Hematopoietic multipotent progenitor cell treated with erythropoietin and hydrocortisone succinate and interleukin-3 and kit ligand, for 15 days (in vitro differentiated cells): ENCODE data around the gene MCAT.

Source experiments
- DNase-seq: peaks from one replicate; pipeline ENCODE4 v3.0.0-alpha.2; 2015; ENCODE audit warnings: low spot score

The MCAT gene

DNA sequence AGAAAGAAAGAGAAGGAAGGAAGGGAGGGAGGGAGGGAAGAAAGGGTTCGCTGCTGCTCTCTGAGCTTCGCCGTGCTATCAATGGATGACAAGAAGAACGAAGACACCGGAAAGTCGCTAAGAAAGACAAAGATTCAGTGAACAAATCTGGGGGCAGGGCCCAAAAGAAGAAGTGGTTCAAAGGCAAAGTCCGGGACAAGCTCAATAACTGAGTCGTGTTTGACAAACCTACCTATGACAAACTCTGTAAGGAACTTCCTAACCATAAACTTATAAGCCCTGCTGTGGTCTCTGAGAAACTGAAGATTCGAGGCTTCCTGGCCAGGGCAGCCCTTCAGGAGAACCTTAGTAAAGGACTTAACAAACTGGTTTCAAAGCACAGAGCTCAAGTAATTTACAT, 51.1 kb downstream of the MCAT start:
- DNase-seq = no peak

DNA sequence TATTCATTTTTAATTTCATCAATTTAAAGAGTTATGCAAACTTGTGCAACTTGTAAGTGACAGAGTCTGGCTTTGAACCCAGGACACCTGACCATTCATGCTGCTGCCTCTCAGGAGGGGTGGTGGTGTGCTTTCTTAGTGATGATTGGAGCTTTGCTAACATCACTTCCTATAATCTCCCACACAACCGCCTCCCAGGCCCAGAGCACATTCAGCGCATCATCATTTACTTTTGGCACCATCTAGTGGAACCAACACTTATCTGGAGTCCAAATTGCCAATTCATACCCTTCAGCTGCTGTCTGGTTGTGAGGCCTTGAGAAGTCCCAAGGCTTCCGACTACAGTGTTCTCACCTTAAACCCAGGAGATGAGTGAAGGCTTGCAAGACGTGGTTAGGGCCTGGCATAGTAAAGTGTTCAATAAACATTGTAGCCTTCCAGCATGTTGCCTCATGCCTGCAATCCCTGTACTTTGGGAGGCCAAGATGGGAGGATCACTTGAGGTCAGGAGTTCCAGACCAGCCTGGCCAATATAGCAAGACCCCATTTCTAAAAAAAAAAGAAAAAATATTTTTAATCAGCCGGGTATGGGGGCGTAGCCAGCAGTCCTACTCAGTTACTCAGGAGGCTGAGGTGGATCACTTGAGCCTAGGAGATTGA, 52.9 kb downstream of the MCAT start:
- DNase-seq = peak; percentile 78

DNA sequence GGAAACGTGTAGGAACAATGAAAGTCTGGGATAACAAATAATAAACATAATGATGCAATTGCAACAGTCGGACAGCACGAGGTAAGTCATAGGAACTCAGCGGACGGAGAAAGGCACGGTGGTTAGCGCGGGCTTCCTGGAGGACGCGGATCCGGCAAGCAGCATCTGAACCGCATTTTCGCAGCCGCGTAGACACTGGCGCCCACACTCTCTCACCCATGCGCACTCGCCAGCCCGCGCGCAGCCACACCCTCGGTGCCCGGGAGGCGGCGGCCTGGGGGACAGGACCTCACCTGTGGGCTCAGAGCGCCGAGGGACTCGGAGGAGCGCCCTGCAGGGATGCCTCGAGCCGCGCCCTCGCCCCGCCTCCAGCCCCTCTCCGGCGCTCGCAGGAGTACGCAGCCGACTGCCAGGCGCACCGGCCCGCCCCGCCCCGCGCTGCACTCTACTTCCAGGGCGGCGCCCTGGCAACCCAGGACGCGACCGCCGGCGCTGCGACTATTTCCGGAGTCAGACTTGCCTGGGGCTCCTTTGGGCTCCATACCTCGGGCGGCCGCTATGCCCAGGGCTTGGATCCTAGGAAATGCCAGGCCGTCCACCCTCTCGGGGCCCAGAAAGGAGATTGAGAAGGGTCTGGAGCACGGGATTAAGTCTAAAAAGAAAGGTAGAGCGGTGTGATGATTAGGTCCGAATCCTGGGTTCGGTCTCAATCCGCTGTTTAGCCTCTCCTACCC, 54.0 kb downstream of the MCAT start, which contains the start of gene TTLL1:
Gene TTLL1, minus strand, starts transcription at position 408 of the 734 bp plus-strand sequence. CDS start 13,805 bp downstream, outside the sequence.
- peak; percentile 74 for DNase-seq

DNA sequence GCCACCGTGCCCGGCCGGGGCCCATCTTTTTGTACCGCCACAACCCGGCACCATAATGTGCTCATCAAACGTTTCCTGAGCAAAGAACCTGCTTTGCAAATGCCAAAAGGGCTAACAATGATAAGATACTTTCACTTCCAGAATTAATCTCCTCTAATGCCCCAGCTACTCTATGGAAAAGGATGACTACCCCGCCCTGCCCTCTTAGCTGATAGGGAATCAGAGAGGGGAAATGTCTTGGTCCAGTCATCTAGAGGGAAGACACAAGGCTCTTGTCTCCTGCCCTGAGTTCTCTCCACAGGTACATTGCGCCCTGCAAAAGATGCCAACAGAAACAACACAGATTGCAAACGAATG, 54.6 kb downstream of the MCAT start:
- no peak for DNase-seq

DNA sequence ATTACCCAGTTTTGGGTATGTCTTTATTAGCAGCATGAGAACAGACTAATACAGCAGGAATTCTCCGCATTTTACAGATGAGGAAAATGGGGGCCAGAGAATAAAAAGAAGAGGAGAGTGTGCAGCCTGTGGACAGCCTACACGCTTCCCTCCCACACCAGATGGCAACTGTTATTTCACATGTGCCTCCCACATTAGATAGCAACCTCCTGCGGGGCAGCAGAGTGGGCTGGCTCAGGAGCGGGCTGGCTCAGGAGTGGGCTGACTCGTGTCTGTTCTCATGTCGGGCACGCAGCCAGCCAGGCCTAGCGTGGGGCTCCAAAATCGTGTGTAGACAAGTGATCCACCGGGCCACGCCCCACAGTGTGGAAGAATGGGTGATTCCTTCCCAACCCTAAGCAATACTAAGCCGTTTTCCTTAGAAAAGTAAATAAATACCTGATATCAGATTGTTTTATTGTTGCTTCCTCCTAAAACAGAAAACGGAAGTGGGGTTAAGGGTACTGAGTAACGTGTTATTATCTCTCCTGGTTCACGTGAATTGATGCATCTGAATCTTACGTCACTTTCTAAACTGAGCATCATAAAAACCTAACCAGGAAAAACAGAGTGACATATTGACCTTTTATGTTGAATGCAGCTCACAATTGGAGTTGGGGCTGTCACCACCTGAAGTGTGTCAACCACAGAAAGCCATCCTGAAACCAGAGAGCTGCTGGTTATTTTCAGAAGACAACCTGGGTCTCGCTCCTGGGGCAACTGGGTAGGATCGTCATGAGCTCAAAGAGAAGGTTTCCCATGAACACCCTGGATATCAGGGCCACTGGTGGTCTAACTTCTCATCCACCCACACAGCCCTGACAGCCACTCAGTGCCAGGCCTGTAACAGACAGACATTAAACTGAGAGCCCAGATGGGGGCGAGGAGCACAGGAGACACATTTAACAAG, 57.3 kb downstream of the MCAT start:
- no peak for DNase-seq
